GM10266 (cell line): Measurements from ENCODE around the gene NHSL2.

Experiments used
- DNase-seq: peaks from one replicate; pipeline ENCODE4 v3.0.0; 2012; ENCODE audit errors: extremely low spot score
- CTCF ChIP-seq: IDR thresholded peaks from 2 replicates; pipeline ENCODE4 v1.5.1; 2012; ENCODE audit warnings: mild to moderate bottlenecking, low read depth; ENCODE audit not compliant: control insufficient read depth, insufficient read depth; ENCODE audit errors: missing control alignments

The NHSL2 gene

DNA sequence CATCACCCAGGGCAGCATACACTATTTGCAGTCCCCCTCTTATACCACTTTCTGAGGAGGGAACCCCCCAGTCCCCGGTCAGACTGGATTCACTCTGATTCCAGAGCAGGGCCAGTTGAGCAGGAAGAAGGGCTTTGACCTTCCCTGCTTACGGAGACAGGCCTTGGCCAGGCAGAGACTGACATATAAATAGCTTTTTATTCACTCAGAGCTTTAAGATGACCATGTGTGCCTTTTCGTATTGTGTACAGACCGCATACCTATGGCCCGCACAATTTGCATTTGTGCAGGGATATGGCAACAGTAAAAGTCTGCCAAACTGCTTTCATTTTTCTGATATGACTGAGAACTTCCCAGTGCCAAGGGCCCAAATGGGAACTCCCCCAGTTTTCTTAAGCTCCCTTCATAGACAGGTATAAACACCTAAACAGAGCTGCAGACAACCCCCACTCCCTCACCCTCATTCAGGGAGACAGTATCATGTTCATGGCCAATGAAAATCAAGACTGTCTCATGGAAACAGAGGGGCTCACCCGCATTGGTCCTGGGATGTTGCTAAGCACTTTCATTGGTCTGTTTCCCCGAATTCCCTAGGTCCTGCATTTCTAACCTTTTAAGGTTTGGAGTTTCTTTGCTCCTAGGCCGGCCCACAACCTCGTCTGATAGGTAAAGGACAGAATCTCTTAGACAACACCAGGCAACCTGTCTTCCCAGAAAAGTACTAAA lies 135.1 kb downstream of the NHSL2 start:
- no peak for TF ChIP-seq CTCF
- DNase-seq = no peak

- TF ChIP-seq CTCF = no peak
Measured at GRCh38 chrX:72046447-72046846, 135.8 kb downstream of the NHSL2 start.

DNA sequence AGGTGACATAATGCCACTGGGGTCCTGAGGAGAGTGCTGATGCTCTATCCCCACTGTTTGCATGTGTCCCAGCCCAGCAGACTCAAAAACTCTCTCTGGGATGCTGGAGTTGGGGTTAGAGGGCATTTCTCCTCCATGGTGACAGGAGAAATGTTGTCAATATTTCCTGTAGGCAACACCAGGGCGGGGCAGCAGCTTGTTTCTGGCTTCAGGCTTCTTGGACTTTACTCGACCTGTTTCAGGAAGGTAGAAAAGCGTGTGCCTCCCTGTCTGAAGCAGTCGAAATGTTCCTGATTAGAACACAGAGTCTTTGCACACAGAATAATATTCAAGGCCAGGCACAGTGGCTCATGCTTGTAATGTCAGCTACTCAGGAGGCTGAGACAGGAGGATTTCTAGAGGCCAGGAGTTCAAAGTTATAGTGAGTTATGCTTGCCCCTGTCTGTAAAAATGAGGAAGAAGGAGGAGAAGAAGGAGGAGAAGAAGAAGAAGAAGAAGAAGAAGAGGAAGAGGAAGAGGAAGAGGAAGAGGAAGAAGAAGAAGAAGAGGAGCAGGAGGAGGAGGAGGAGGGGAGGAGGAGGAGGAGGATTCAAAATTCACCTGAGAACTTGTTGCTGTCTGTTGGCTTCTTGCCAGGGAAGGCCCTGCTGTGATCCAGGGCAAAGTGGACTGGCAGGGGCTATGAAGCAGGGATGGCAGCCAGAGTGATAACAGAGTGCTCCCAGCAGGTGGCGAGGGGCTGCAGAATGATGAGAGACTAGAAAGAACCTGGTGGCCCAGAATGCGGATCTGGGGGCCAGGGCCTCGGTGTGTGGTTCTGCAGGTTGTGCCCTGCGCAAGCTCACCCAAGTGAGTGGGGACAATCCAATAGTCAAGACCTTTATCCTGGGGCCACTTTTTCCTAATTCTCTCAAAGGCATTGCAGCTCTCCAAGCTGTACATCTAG lies 138.1 kb downstream of the NHSL2 start:
- TF ChIP-seq CTCF = no peak
- no peak for DNase-seq

More at GRCh38 chrX:72046447-72046846, 135.8 kb downstream of the NHSL2 start:
- no peak for DNase-seq

DNA sequence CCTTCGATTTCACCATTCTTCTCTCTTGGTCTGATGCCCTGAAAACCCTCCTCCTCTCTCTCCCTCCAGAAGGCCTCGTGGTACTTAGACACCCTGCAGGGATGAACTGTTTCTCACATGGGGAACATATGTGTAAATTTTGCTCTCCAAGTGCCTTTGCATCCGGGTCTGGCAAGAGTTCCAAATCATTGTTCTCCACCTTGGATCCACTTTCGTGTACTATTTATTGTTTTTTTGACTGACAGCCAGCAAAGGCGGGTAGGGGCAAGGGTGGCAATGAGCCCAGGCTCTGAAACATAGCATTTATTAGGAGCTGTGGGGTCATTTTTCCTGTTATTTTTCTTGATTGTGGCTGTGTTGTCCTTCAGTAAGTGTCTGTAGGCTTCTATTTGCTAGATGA lies 139.4 kb downstream of the NHSL2 start:
- no peak for TF ChIP-seq CTCF

GRCh38 chrX:72051589-72051988 lies 140.9 kb downstream of the NHSL2 start:
- no peak for TF ChIP-seq CTCF
- no peak for DNase-seq

More for the DNA sequence above, 139.4 kb downstream of the NHSL2 start:
- DNase-seq = no peak

- DNase-seq = no peak
- TF ChIP-seq CTCF = no peak
Measured at GRCh38 chrX:72052415-72053090, 141.9 kb downstream of the NHSL2 start.
